HCT116 (cell line): ENCODE measurements around the gene NHLRC1. TPM values are rescaled to one million over a fixed set of nuclear protein-coding genes. Genes with fewer than 3 reads are reported as not detected.

Source experiments
- ATAC-seq: fragments of 200-7000 bp; cut with Tn5 transposase; 2 replicates; pipeline ENCODE4 v1.9.1; 2020; ENCODE audit warnings: mild to moderate bottlenecking, moderate library complexity
- BruUV-seq: library from RNA; stranded (reverse); fragments of 400-500 nt; replicated peaks from 2 replicates; lab custom pipeline; 2021; lab: Mats Ljungman, UMichigan
- CTCF ChIA-PET: fragments of 300-600 bp; sonication (Branson Sonifier 250); formaldehyde crosslinking; loops from one replicate; lab custom pipeline; 2021; ENCODE audit warnings: antibody characterized with exemption; lab: Charles Lee
- POLR2A ChIA-PET: fragments of 300-600, 350-600 bp; sonication (Branson Sonifier 250); formaldehyde crosslinking; loops from one replicate; lab custom pipeline; 2021; ENCODE audit warnings: antibody characterized with exemption; lab: Charles Lee
- RAD21 ChIA-PET, 2 experiments: fragments of 300-600 bp; sonication (Branson Sonifier 250); formaldehyde crosslinking; loops; one replicate each; lab custom pipeline; 2023; ENCODE audit warnings: low total read pairs in 2 of 2; ENCODE audit not compliant: uncharacterized antibody in 2 of 2, unreplicated experiment in 2 of 2, low non-redundant PET in 1 of 2; lab: Charles Lee
- DNase-seq: peaks from one replicate; pipeline ENCODE4 v3.0.0-alpha.2; 2010; ENCODE audit warnings: low read depth, low spot score
- H2AFZ ChIP-seq: fragments of 200-600 bp; shearing (Covaris generic), sonication (generic); 2 replicates; pipeline ENCODE4 v1.6.1; 2017; ENCODE audit warnings: low read depth, mixed run types, mixed read lengths, antibody characterized with exemption, low read length; ENCODE audit not compliant: poor library complexity, severe bottlenecking
- H3K27ac ChIP-seq: 2 replicates; pipeline ENCODE4 v1.5.1; 2012; ENCODE audit warnings: low read depth, low read length
- H3K27me3 ChIP-seq: fragments of 200-600 bp; sonication (generic); 2 replicates; pipeline ENCODE4 v1.6.1; 2016; ENCODE audit warnings: mixed run types, low read length, mixed read lengths; ENCODE audit not compliant: insufficient read depth
- H3K36me3 ChIP-seq, 2 experiments: fragments of 200-500 bp in 1 of 2; fragments of 200-600 bp in 1 of 2; sonication (Bioruptor generic) in 1 of 2; sonication (generic) in 1 of 2; 2 replicates each; pipeline versions ENCODE4 v1.5.1 to v1.6.1; 2014 to 2016; ENCODE audit warnings: low read length in 2 of 2, inconsistent platforms in 1 of 2, mixed read lengths in 1 of 2, mixed run types in 1 of 2; ENCODE audit not compliant: insufficient read depth in 2 of 2, control insufficient read depth in 1 of 2
- H3K4me1 ChIP-seq, 2 experiments: fragments of 200-600 bp in 1 of 2; sonication (generic) in 1 of 2; 2 replicates each; pipeline versions ENCODE4 v1.5.1 to v1.6.1; 2012 to 2017; ENCODE audit warnings: low read length in 2 of 2, inconsistent platforms in 1 of 2, mild to moderate bottlenecking in 1 of 2, mixed read lengths in 1 of 2, mixed run types in 1 of 2, moderate library complexity in 1 of 2; ENCODE audit not compliant: insufficient read depth in 2 of 2, control insufficient read depth in 1 of 2
- H3K4me2 ChIP-seq: fragments of 200-600 bp; sonication (generic); 2 replicates; pipeline ENCODE4 v1.6.1; 2017; ENCODE audit warnings: mixed run types, low read length, mixed read lengths
- H3K4me3 ChIP-seq, 2 experiments: fragments of 200-600 bp in 1 of 2; sonication (generic) in 1 of 2; replicated peaks in 1 of 2; 2 replicates each; pipeline ENCODE4 v1.5.1; 2011 to 2016; ENCODE audit warnings: low read length in 2 of 2, control low read depth in 1 of 2, low read depth in 1 of 2, mild to moderate bottlenecking in 1 of 2, mixed read lengths in 1 of 2, mixed run types in 1 of 2
- H3K79me2 ChIP-seq: fragments of 200-600 bp; sonication (generic); 2 replicates; pipeline ENCODE4 v1.6.1; 2017; ENCODE audit warnings: mild to moderate bottlenecking, mixed run types, low read length, moderate library complexity, mixed read lengths; ENCODE audit not compliant: insufficient read depth
- H3K9ac ChIP-seq: fragments of 200-600 bp; sonication (generic); 2 replicates; pipeline ENCODE4 v1.6.1; 2016; ENCODE audit warnings: low read length, mixed read lengths
- H3K9me2 ChIP-seq: fragments of 200-600 bp; sonication (generic), shearing (Covaris generic); 2 replicates; pipeline ENCODE4 v1.6.1; 2017; ENCODE audit warnings: mixed run types, mild to moderate bottlenecking, moderate library complexity; ENCODE audit not compliant: insufficient read depth
- H3K9me3 ChIP-seq, 2 experiments: fragments of 200-500 bp in 1 of 2; fragments of 200-600 bp in 1 of 2; sonication (Bioruptor generic) in 1 of 2; sonication (generic) in 1 of 2; 2 replicates each; pipeline ENCODE4 v1.6.1; 2014 to 2017; ENCODE audit warnings: low read length in 2 of 2, mixed read lengths in 2 of 2, inconsistent platforms in 1 of 2, low read depth in 1 of 2, mild to moderate bottlenecking in 1 of 2, mixed run types in 1 of 2, moderate library complexity in 1 of 2; ENCODE audit not compliant: control insufficient read depth in 1 of 2, insufficient read depth in 1 of 2
- H4K20me1 ChIP-seq: fragments of 200-600 bp; sonication (generic), shearing (Covaris generic); 2 replicates; pipeline ENCODE4 v1.6.1; 2017; ENCODE audit warnings: mixed run types, mild to moderate bottlenecking, moderate library complexity; ENCODE audit not compliant: insufficient read depth
- CBX3 ChIP-seq: IDR thresholded peaks from 2 replicates; pipeline ENCODE4 v1.6.1; 2012; ENCODE audit warnings: low read depth
- CEBPB ChIP-seq: IDR thresholded peaks from 2 replicates; pipeline ENCODE4 v1.6.1; 2012; ENCODE audit warnings: low read depth
- EGR1 ChIP-seq: IDR thresholded peaks from 2 replicates; pipeline ENCODE4 v1.6.1; 2012; ENCODE audit warnings: low read depth
- ELF1 ChIP-seq: IDR thresholded peaks from 2 replicates; pipeline ENCODE4 v1.6.1; 2012; ENCODE audit warnings: low read depth, borderline replicate concordance
- EZH2phosphoT487 ChIP-seq: fragments of 200-600 bp; IDR thresholded peaks from 2 replicates; pipeline ENCODE4 v1.6.1; 2018; ENCODE audit warnings: antibody characterized with exemption, borderline replicate concordance
- FOSL1 ChIP-seq: IDR thresholded peaks from 2 replicates; pipeline ENCODE4 v1.6.1; 2012; ENCODE audit warnings: low read depth
- JUND ChIP-seq: IDR thresholded peaks from 2 replicates; pipeline ENCODE4 v1.6.1; 2012
- RAD21 ChIP-seq: IDR thresholded peaks from 2 replicates; pipeline ENCODE4 v1.6.1; 2012; ENCODE audit warnings: low read depth, mild to moderate bottlenecking
- SRF ChIP-seq: IDR thresholded peaks from 2 replicates; pipeline ENCODE4 v1.6.1; 2012; ENCODE audit warnings: low read depth
- YY1 ChIP-seq: IDR thresholded peaks from 2 replicates; pipeline ENCODE4 v1.6.1; 2011; ENCODE audit warnings: low read length, low read depth, moderate library complexity, mild to moderate bottlenecking; ENCODE audit not compliant: insufficient replicate concordance; ENCODE audit errors: extremely low read depth
- ZFX ChIP-seq: fragments of 450-650 bp; IDR thresholded peaks from 2 replicates; pipeline ENCODE4 v1.6.1; 2017
- intact Hi-C: fragments of 100-400 bp; cut with micrococcal nuclease; formaldehyde crosslinking; loops from 2 replicates; pipeline ENCODE4 v1.10.0; 2022
- total RNA-seq: library from RNA; stranded (reverse); gene quantifications from one replicate; pipeline ENCODE4 v1.2.1, GENCODE V29; 2021; ENCODE audit not compliant: unreplicated experiment
- TF ChIP-seq, protein P1 (sequence below): IDR thresholded peaks from 2 replicates; pipeline ENCODE4 v1.6.1; 2012
- TF ChIP-seq, protein P2 (sequence below), 3 experiments: fragments of 200-600 bp in 1 of 3; sonication (generic) in 1 of 3; IDR thresholded peaks in 2 of 3; conservative IDR thresholded peaks in 1 of 3; 2 replicates each; pipeline ENCODE4 v1.5.1; 2012 to 2017; ENCODE audit warnings: low read depth in 2 of 3, low read length in 2 of 3, antibody characterized with exemption in 1 of 3, borderline replicate concordance in 1 of 3, control low read depth in 1 of 3, mild to moderate bottlenecking in 1 of 3, mixed read lengths in 1 of 3, mixed run types in 1 of 3, moderate library complexity in 1 of 3; ENCODE audit not compliant: insufficient read depth in 1 of 3
- TF ChIP-seq, protein P3 (sequence below): IDR thresholded peaks from 2 replicates; pipeline ENCODE4 v1.6.1; 2012; ENCODE audit warnings: low read depth

NHLRC1 gene
- total RNA-seq, 1 experiment from 2014 or later, result not detected

DNA sequence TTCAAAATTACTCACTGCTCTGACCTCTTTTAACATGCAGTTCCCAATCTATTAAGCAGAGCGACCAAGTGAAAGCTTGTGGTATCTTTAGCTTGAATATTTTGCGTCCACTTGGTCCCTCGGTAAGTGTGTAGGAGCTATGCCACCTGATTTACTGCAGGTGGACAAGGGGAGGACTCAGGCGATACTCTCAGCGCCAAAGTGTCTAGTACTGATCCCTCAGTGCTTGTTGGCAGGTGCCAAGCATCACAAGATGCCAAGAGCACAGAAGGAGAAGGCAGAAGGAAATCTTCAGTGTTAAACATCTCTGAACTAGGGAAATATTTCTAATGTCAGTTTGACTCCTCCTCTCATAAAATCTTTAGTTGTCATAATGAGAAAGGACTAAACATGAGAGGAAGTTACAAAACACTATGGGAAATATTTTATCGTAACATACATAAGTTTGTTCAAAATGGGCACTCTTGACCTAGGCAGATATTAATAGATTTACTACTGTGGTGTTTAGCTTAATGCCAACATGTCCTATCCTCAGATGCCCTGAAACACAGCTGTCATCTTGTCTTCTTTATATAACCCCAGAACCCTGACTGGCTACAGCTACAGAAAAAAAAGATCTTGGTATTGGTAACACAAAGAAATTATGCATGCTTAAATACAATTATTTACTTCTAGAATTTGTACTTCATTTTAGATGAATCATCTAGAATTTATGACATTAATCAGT is 19.5 kb downstream of the NHLRC1 start:
- BruUV-seq, result no TSS peak
- H3K27me3 ChIP-seq, result no peaks in the 10 kb centered on the region
- POLR2A ChIA-PET, result no interaction called here
- no peaks in the 10 kb centered on the region for H3K79me2 ChIP-seq
- intact Hi-C loops, result no loop called here
- H3K4me3 ChIP-seq, result no peak overlapping the region
- H4K20me1 ChIP-seq, result no peaks in the 10 kb centered on the region
- ATAC-seq (no peak), DNase-seq (no peak)
- no peak overlapping the region for H3K27ac ChIP-seq
- no peak overlapping the region for H2AFZ ChIP-seq
- no peak overlapping the region for H3K4me2 ChIP-seq
- H3K9me2 ChIP-seq, result no peaks in the 10 kb centered on the region
- H3K9me3 ChIP-seq, result 0 out of 4 replicates have a peak, but pooled peaks cover 3% of the 10 kb centered on the region in 2 experiments
- no peaks in the 10 kb centered on the region for H3K36me3 ChIP-seq
- H3K4me1 ChIP-seq, result no peaks in the 10 kb centered on the region
- TF ChIP-seq ZFX (no peak), JUND (no peak), CEBPB (no peak), ELF1 (no peak)
- TF ChIP-seq, protein P1, sequence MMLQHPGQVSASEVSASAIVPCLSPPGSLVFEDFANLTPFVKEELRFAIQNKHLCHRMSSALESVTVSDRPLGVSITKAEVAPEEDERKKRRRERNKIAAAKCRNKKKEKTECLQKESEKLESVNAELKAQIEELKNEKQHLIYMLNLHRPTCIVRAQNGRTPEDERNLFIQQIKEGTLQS, result no peak
- TF ChIP-seq, all 23 proteins: peak for 0
- no peak overlapping the region for H3K9ac ChIP-seq
- CTCF ChIA-PET, result no interaction called here
- RAD21 ChIA-PET, result no interaction called here

DNA sequence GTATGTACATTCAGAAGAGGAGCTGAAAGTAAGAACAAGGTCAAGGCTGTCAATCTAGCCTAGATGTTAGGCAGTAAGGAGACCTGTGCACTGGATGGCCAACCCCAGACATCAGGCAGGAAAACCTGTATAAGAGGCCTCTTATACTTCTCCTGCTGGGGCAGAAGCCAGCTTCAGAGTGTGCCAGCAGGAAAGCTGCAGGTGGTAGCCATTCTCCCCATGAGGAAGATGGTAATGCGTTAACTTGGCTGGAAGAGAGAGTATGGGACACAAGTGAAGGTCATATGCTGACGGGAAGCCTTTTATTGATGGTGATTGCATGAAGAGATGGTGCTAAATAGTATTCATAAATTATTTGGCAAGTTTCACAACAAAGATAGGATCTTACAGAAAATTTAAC is 20.6 kb downstream of the NHLRC1 start:
- Histone ChIP-seq H3K4me3 (no peak overlapping the region), H3K27ac (no peak overlapping the region), H3K36me3 (no peaks in the 10 kb centered on the region), H3K4me2 (no peak overlapping the region), H3K9me3 (no peaks in the 10 kb centered on the region), H3K4me1 (no peaks in the 10 kb centered on the region), H3K9ac (no peak overlapping the region), H4K20me1 (no peaks in the 10 kb centered on the region), H3K27me3 (no peaks in the 10 kb centered on the region), H3K79me2 (no peaks in the 10 kb centered on the region), H3K9me2 (no peaks in the 10 kb centered on the region), H2AFZ (no peak overlapping the region)
- CTCF ChIA-PET, result no interaction called here
- RAD21 ChIA-PET, result no interaction called here
- no TSS peak for BruUV-seq
- POLR2A ChIA-PET, result no interaction called here
- no peak for ATAC-seq
- no peak for DNase-seq
- intact Hi-C loops, result no loop called here
- TF ChIP-seq, protein P1, result no peak
- TF ChIP-seq SRF (no peak), RAD21 (no peak), ZFX (no peak), EZH2phosphoT487 (no peak), YY1 (no peak), CBX3 (no peak), CEBPB (no peak), FOSL1 (no peak), EGR1 (no peak)
- TF ChIP-seq, protein P2, sequence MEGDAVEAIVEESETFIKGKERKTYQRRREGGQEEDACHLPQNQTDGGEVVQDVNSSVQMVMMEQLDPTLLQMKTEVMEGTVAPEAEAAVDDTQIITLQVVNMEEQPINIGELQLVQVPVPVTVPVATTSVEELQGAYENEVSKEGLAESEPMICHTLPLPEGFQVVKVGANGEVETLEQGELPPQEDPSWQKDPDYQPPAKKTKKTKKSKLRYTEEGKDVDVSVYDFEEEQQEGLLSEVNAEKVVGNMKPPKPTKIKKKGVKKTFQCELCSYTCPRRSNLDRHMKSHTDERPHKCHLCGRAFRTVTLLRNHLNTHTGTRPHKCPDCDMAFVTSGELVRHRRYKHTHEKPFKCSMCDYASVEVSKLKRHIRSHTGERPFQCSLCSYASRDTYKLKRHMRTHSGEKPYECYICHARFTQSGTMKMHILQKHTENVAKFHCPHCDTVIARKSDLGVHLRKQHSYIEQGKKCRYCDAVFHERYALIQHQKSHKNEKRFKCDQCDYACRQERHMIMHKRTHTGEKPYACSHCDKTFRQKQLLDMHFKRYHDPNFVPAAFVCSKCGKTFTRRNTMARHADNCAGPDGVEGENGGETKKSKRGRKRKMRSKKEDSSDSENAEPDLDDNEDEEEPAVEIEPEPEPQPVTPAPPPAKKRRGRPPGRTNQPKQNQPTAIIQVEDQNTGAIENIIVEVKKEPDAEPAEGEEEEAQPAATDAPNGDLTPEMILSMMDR (IDR thresholded peaks at IDR 0.05 in 2 of 3, conservative IDR thresholded peaks at IDR 0.05 in 1 of 3; ENCODE audit: borderline replicate concordance in 1 of 3, insufficient read depth in 1 of 3, low read depth in 2 of 3, low read length in 2 of 3), result no peak
- TF ChIP-seq, protein P3, sequence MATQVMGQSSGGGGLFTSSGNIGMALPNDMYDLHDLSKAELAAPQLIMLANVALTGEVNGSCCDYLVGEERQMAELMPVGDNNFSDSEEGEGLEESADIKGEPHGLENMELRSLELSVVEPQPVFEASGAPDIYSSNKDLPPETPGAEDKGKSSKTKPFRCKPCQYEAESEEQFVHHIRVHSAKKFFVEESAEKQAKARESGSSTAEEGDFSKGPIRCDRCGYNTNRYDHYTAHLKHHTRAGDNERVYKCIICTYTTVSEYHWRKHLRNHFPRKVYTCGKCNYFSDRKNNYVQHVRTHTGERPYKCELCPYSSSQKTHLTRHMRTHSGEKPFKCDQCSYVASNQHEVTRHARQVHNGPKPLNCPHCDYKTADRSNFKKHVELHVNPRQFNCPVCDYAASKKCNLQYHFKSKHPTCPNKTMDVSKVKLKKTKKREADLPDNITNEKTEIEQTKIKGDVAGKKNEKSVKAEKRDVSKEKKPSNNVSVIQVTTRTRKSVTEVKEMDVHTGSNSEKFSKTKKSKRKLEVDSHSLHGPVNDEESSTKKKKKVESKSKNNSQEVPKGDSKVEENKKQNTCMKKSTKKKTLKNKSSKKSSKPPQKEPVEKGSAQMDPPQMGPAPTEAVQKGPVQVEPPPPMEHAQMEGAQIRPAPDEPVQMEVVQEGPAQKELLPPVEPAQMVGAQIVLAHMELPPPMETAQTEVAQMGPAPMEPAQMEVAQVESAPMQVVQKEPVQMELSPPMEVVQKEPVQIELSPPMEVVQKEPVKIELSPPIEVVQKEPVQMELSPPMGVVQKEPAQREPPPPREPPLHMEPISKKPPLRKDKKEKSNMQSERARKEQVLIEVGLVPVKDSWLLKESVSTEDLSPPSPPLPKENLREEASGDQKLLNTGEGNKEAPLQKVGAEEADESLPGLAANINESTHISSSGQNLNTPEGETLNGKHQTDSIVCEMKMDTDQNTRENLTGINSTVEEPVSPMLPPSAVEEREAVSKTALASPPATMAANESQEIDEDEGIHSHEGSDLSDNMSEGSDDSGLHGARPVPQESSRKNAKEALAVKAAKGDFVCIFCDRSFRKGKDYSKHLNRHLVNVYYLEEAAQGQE, result no peak
